ENCODE data around the gene NOC2L. TPM values are rescaled to one million over a fixed set of nuclear protein-coding genes. Genes with fewer than 3 reads are reported as not detected.

NOC2L gene
- total and polyA plus RNA-seq, 8 donors, result 44.9 to 76.8 (median 55.2) TPM

GRCh38 chr1:974293-974640, 15.2 kb upstream of the NOC2L start:
- DNase-seq (no peak), ATAC-seq (no peak)
- H3K9me3 ChIP-seq, result no peaks in the 10 kb centered on the region
- TF ChIP-seq CTCF (IDR thresholded peaks at IDR 0.05), result no peak
- no peak overlapping the region for H3K27ac ChIP-seq
- H3K4me3 ChIP-seq, result no peak overlapping the region
- intact Hi-C loops (cut with DNase I), result no loop called here
- H3K4me1 ChIP-seq, result peaks cover 5 to 8% of the 10 kb centered on the region in 2 donors
- no peaks in the 10 kb centered on the region for H3K36me3 ChIP-seq
- peaks cover 24 to 85% of the 10 kb centered on the region in 2 donors for H3K27me3 ChIP-seq

- Histone ChIP-seq H3K4me3 (no peak overlapping the region), H3K9me3 (no peaks in the 10 kb centered on the region), H3K27me3 (peaks cover 24 to 84% of the 10 kb centered on the region in 2 donors), H3K36me3 (no peaks in the 10 kb centered on the region), H3K27ac (no peak overlapping the region), H3K4me1 (peaks cover 5 to 8% of the 10 kb centered on the region in 2 donors)
- intact Hi-C loops (cut with DNase I), result no loop called here
- ATAC-seq, result no peak
- no peak for TF ChIP-seq CTCF (IDR thresholded peaks at IDR 0.05)
- no peak for DNase-seq
Measured at GRCh38 chr1:973459-974292, 14.6 kb upstream of the NOC2L start.

GRCh38 chr1:972726-973458, 13.8 kb upstream of the NOC2L start:
- Histone ChIP-seq H3K27ac (no peak overlapping the region), H3K36me3 (no peaks in the 10 kb centered on the region), H3K9me3 (no peaks in the 10 kb centered on the region), H3K4me3 (no peak overlapping the region), H3K4me1 (peaks cover 5 to 8% of the 10 kb centered on the region in 2 donors), H3K27me3 (peaks cover 24 to 85% of the 10 kb centered on the region in 2 donors)
- TF ChIP-seq CTCF (IDR thresholded peaks at IDR 0.05), result no peak
- no peak for DNase-seq
- no peak for ATAC-seq
- intact Hi-C loops (cut with DNase I), result no loop called here

GRCh38 chr1:971751-972506, 12.9 kb upstream of the NOC2L start:
- ATAC-seq, result no peak
- peaks cover 24 to 95% of the 10 kb centered on the region in 2 donors for H3K27me3 ChIP-seq
- H3K9me3 ChIP-seq, result no peaks in the 10 kb centered on the region
- no peak overlapping the region for H3K4me3 ChIP-seq
- TF ChIP-seq CTCF (IDR thresholded peaks at IDR 0.05), result no peak
- H3K36me3 ChIP-seq, result no peaks in the 10 kb centered on the region
- intact Hi-C loops (cut with DNase I), result no loop called here
- no peak for DNase-seq
- no peak overlapping the region for H3K27ac ChIP-seq
- H3K4me1 ChIP-seq, result peaks cover 5 to 14% of the 10 kb centered on the region in 2 donors
